GM12872 (cell line): ENCODE measurements around the gene AFAP1.

ENCODE experiments used
- CTCF ChIP-seq: IDR thresholded peaks from 3 replicates; pipeline ENCODE4 v1.5.1; 2011; ENCODE audit warnings: low read depth, mild to moderate bottlenecking, low read length, moderate library complexity; ENCODE audit not compliant: insufficient read depth

AFAP1 gene

GRCh38 chr4:7736436-7737267 lies 203.0 kb downstream of the AFAP1 start:
- TF ChIP-seq CTCF, result no peak

GRCh38 chr4:7735961-7736360 lies 203.7 kb downstream of the AFAP1 start:
- TF ChIP-seq CTCF, result no peak

- TF ChIP-seq CTCF, result no peak
These were observed 204.3 kb downstream of the AFAP1 start for GRCh38 chr4:7735395-7735794.

- no peak for TF ChIP-seq CTCF
These were observed 204.9 kb downstream of the AFAP1 start for GRCh38 chr4:7734651-7735260.

GRCh38 chr4:7733801-7734650 lies 205.6 kb downstream of the AFAP1 start:
- no peak for TF ChIP-seq CTCF

- TF ChIP-seq CTCF, result no peak
These were observed 206.5 kb downstream of the AFAP1 start for GRCh38 chr4:7733201-7733600.

- no peak for TF ChIP-seq CTCF
These were observed 207.4 kb downstream of the AFAP1 start for GRCh38 chr4:7732263-7732662.
